GM21381 (cell line): ENCODE results near the gene LCE7A.

Source experiments
- ATAC-seq: cut with Tn5 transposase; IDR thresholded peaks from one replicate; pipeline ENCODE4 v1.9.1; 2021; ENCODE audit warnings: mild to moderate bottlenecking, moderate library complexity; ENCODE audit not compliant: unreplicated experiment

The LCE7A gene

GRCh38 chr1:152879559-152880198 lies 19.9 kb downstream of the LCE7A start:
- ATAC-seq = no peak

DNA sequence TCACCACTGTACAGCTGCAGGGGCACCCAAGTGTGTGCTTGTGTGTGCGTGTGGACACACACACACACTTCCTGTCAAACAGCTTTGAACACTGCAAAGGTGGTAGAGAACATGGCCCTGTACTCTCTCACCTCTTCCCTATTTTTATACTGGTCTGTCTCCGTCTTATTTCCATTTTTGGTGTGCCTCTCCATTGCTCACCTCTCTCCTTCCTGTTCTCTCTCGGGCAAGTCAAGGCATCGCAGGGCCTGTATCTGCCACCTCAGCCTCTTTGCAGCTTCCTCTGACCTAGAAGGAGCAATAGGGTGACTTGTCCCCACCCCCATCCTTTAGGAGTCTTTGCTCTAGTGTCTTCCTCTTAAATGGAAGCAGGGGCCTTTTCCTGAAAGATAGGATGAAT lies 20.5 kb downstream of the LCE7A start:
- no peak for ATAC-seq

- ATAC-seq = no peak
These were observed 21.1 kb downstream of the LCE7A start for GRCh38 chr1:152880907-152881306.

GRCh38 chr1:152884085-152884484 lies 24.3 kb downstream of the LCE7A start:
- ATAC-seq = no peak

- no peak for ATAC-seq
These were observed 24.7 kb downstream of the LCE7A start for GRCh38 chr1:152884506-152884905.

DNA sequence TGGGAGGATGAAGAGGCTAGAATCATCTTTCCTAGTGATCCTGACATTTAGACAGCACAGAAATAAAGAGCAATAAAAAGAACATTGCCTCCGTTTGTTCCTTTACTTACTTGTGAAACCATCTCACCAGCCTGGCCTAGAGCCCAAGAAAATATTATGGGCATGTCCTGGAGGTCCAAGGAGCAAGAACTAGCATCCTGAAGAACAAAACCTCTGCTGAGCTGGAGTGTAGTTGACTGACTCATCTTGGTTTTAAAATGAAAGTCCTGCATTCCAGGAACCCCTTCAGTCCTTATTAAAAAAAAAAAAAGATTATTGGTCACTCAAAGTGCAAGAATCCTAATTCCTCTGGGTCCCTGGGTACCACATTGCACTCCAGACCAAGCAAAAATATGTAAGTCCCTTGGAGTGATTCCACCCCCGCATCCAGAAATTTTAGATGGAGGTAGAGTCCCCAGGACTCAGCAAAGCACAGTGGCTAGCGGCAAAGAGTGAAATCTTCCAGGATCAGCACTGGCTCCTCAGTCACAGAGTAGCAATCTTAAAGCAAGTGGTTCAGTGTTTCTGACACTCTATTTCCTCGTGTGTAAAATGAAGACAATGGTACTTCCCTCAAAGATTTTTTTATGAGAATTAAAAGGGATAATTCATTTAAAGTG lies 25.3 kb downstream of the LCE7A start:
- ATAC-seq = no peak

- no peak for ATAC-seq
These were observed 26.3 kb downstream of the LCE7A start for GRCh38 chr1:152886085-152886484.

DNA sequence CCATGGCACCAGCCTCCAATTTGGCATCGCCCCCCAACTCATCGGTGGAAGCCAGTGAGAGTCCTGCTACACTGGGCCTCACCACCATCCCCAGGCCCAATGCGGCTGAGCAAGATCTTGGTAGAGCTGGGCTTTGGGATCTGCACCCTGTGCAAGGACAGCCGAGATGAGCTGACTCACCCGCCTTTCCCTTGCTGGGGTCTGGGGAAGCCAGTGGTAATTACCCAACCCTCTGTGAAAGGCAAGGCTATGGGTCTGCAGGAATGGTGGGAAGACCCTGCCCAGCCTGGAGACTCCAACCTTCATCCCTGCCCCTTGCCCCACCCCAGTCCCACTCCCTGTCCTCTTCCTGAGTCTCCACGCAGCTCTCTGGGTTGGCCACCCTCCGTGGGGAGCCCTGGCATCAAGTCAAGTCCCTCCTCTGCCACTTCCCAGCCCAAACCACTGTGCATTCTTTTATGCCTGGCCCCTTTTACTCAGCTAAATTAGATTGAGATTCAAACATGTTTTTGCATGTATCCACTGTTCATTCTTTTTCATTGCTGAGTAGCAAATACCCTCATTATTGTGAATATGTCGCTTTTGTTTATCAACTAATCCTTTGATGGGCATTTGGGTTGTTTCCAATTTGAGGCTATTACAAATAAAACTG lies 27.1 kb downstream of the LCE7A start:
- ATAC-seq = no peak

DNA sequence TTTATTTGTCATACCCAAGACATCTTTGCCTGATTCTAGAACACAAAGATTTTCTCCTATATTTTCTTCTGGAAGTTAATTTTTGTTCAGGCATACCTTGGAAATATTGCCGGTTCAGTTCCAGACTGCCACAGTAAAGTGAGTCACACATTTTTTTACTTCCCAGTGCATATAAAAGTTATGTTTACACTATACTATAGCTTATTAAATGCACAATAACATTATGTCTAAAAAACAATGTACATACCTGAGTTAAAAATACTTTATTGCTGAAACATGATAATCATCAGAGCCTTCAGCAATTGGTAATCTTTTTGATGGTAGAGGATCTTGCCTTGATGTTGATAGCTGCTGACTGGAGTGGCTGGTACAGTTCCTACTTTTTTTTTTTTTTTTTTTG lies 28.3 kb downstream of the LCE7A start:
- ATAC-seq = no peak

GRCh38 chr1:152899027-152899426 lies 39.2 kb downstream of the LCE7A start:
- no peak for ATAC-seq

DNA sequence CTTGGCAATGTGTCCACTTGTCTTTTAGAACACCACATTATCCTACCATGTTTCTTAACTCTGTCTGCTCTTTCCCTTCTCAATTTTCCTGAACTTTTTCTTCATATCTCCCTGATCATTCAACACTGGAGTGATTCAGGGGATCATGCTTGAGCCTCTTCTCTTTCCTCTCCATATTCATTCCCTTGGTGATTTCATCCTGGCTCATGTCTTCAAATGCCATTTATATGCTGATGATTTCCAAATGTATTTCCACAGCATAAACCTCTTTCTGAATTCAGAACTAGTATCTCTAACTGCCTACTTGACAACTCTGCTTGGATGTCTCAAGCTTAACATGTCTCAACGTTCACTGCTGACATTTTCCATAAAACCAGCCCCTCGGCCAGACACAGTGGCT lies 40.1 kb downstream of the LCE7A start:
- ATAC-seq = no peak

DNA sequence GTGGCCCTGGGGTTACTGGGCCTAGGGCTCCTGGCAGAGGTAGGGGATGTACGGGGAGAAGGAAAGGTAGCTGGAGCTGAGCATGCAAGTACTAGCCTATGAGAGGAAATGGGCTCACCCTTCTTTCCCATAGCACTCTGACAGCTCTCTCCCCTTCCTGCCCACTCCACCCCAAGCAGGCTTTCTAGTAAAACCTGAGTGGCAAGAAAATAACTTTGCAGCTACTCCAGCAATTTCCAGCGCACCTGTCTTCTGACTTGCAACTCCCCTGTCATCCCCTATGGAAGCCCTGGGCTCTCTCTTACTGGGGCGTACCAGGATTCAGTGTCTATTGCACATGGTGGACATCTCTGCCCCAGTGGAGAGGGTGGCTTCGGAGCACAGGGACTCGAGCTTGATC lies 41.8 kb downstream of the LCE7A start:
- no peak for ATAC-seq

- no peak for ATAC-seq
These were observed 42.8 kb downstream of the LCE7A start for GRCh38 chr1:152902636-152903035.

- no peak for ATAC-seq
These were observed 45.1 kb downstream of the LCE7A start for GRCh38 chr1:152904688-152905440.

- no peak for ATAC-seq
These were observed 46.3 kb downstream of the LCE7A start for GRCh38 chr1:152906023-152906565.

- no peak for ATAC-seq
These were observed 48.1 kb downstream of the LCE7A start, which contains the start of gene IVL for GRCh38 chr1:152907686-152908601. Gene IVL, plus strand, starts transcription at chr1:152908546. Its CDS starts 1,252 bp downstream, at chr1:152909798.

- ATAC-seq = no peak
These were observed 49.4 kb downstream of the LCE7A start for GRCh38 chr1:152909206-152909605.
